HepG2 (cell line): ENCODE data around the gene ZBTB22. TPM values are rescaled to one million over a fixed set of nuclear protein-coding genes. Genes with fewer than 3 reads are reported as not detected.

Experiments
- CREB1 ChIP-seq, 2 experiments: fragments of 450-650 bp in 1 of 2; IDR thresholded peaks; 2 replicates each; pipeline ENCODE4 v1.6.1; 2016 to 2017; ENCODE audit warnings: control low read depth in 1 of 2, mild to moderate bottlenecking in 1 of 2, missing compliant biosample characterization in 1 of 2, missing genetic modification characterization in 1 of 2
- ELF3 ChIP-seq: IDR thresholded peaks from 2 replicates; pipeline ENCODE4 v1.6.1; 2016; ENCODE audit warnings: missing genetic modification reagents, missing compliant biosample characterization
- GABPB1 ChIP-seq: IDR thresholded peaks from 2 replicates; pipeline ENCODE4 v1.6.1; 2016; ENCODE audit warnings: mild to moderate bottlenecking, missing genetic modification reagents, moderate library complexity, missing compliant biosample characterization
- GTF2F1 ChIP-seq: fragments of 150-350 bp; IDR thresholded peaks from 2 replicates; pipeline ENCODE4 v1.6.1; 2014; ENCODE audit warnings: low read length
- IRF2 ChIP-seq: IDR thresholded peaks from 2 replicates; pipeline ENCODE4 v1.6.1; 2018; ENCODE audit warnings: missing genetic modification reagents, missing compliant biosample characterization
- PHF8 ChIP-seq: sonication (generic); formaldehyde crosslinking; IDR thresholded peaks from 2 replicates; pipeline ENCODE4 v1.5.0; 2020; ENCODE audit warnings: missing genetic modification reagents
- SIN3A ChIP-seq: IDR thresholded peaks from 2 replicates; pipeline ENCODE4 v1.6.1; 2011; ENCODE audit warnings: low read depth, mild to moderate bottlenecking, control low read depth, low read length, borderline replicate concordance
- SMC3 ChIP-seq: IDR thresholded peaks from 2 replicates; pipeline ENCODE4 v1.6.1; 2011; ENCODE audit warnings: low read length, improper control_type of control experiment
- SOX5 ChIP-seq: IDR thresholded peaks from 2 replicates; pipeline ENCODE4 v1.6.1; 2016; ENCODE audit warnings: borderline replicate concordance
- SOX6 ChIP-seq, 2 experiments: fragments of 450-650 bp in 1 of 2; sonication (generic) in 1 of 2; formaldehyde crosslinking in 1 of 2; IDR thresholded peaks; 2 replicates each; pipeline versions ENCODE4 v1.4.0 to v1.6.1; 2017 to 2020; ENCODE audit warnings: antibody characterized with exemption in 1 of 2, mild to moderate bottlenecking in 1 of 2, missing genetic modification reagents in 1 of 2
- STAG1 ChIP-seq: sonication (generic); formaldehyde crosslinking; IDR thresholded peaks from 2 replicates; pipeline ENCODE4 v1.4.0; 2020; ENCODE audit warnings: missing genetic modification reagents
- TGIF2 ChIP-seq: IDR thresholded peaks from 2 replicates; pipeline ENCODE4 v1.6.1; 2016; ENCODE audit warnings: control low read depth, missing compliant biosample characterization
- THYN1 ChIP-seq: sonication (generic); formaldehyde crosslinking; IDR thresholded peaks from 2 replicates; pipeline ENCODE4 v1.8.1; 2023; ENCODE audit warnings: low read depth, mild to moderate bottlenecking, moderate library complexity, missing genetic modification reagents, borderline replicate concordance
- XBP1 ChIP-seq: sonication (generic); formaldehyde crosslinking; IDR thresholded peaks from 2 replicates; pipeline ENCODE4 v1.5.0; 2020; ENCODE audit warnings: missing genetic modification reagents
- YY1 ChIP-seq: IDR thresholded peaks from 2 replicates; pipeline ENCODE4 v1.6.1; 2011; ENCODE audit warnings: low read length, low read depth, moderate library complexity, mild to moderate bottlenecking; ENCODE audit not compliant: insufficient read depth, insufficient replicate concordance
- ZNF333 ChIP-seq: sonication (generic); formaldehyde crosslinking; IDR thresholded peaks from 2 replicates; pipeline ENCODE4 v1.4.0; 2020; ENCODE audit warnings: mild to moderate bottlenecking, missing genetic modification reagents, borderline replicate concordance
- ZNF547 ChIP-seq: sonication (generic); formaldehyde crosslinking; IDR thresholded peaks from 2 replicates; pipeline ENCODE4 v1.5.1; 2020; ENCODE audit warnings: mild to moderate bottlenecking, missing genetic modification reagents
- polyA plus RNA-seq, 8 experiments: library from polyadenylated mRNA; depleted of rRNA in 3 of 8; stranded (reverse) in 7 of 8; unstranded in 1 of 8; fragments of >200 nt; fragmentation: Illumina TruSeq in 4 of 8; extraction: Trizol in 4 of 8; gene quantifications; 2 replicates each; pipeline versions ENCODE4 v1.2.1 to v1.2.3, GENCODE V29; 2011 to 2016; ENCODE audit warnings: low read depth in 4 of 8, missing spikeins in 1 of 8, mixed read lengths in 1 of 8; ENCODE audit not compliant: insufficient read depth in 1 of 8
- total RNA-seq, 5 experiments: library from RNA; depleted of rRNA; stranded (reverse); fragments of >200 nt; fragmentation: Illumina TruSeq; extraction: Trizol; gene quantifications; 2 replicates each; pipeline ENCODE4 v1.2.3, GENCODE V29; 2016; ENCODE audit warnings: low read depth in 1 of 5
- TF ChIP-seq, protein P1 (sequence below): sonication (generic); formaldehyde crosslinking; conservative IDR thresholded peaks from 2 replicates; pipeline ENCODE4 v1.4.0; 2020; ENCODE audit warnings: missing genetic modification reagents
- TF ChIP-seq, protein P2 (sequence below): conservative IDR thresholded peaks from 2 replicates; pipeline ENCODE4 v1.6.1; 2018; ENCODE audit warnings: missing genetic modification reagents
- TF ChIP-seq, protein P3 (sequence below): sonication (generic); formaldehyde crosslinking; IDR thresholded peaks from 2 replicates; pipeline ENCODE4 v1.8.1; 2023; ENCODE audit warnings: mild to moderate bottlenecking, moderate library complexity, missing genetic modification reagents
- TF ChIP-seq, protein P4 (sequence below): sonication (generic); formaldehyde crosslinking; IDR thresholded peaks from 2 replicates; pipeline ENCODE4 v1.5.0; 2020; ENCODE audit warnings: missing genetic modification reagents
- TF ChIP-seq, protein P5 (sequence below): sonication (generic); formaldehyde crosslinking; IDR thresholded peaks from 2 replicates; pipeline ENCODE4 v1.5.1; 2020; ENCODE audit warnings: missing genetic modification reagents, mild to moderate bottlenecking, borderline replicate concordance

The ZBTB22 gene
- total and polyA plus RNA-seq, 2 of the 13 experiments (the other 11 are each of a cell fraction or from before 2014, with no cell fraction given) = 8.0 to 10.6 TPM

DNA sequence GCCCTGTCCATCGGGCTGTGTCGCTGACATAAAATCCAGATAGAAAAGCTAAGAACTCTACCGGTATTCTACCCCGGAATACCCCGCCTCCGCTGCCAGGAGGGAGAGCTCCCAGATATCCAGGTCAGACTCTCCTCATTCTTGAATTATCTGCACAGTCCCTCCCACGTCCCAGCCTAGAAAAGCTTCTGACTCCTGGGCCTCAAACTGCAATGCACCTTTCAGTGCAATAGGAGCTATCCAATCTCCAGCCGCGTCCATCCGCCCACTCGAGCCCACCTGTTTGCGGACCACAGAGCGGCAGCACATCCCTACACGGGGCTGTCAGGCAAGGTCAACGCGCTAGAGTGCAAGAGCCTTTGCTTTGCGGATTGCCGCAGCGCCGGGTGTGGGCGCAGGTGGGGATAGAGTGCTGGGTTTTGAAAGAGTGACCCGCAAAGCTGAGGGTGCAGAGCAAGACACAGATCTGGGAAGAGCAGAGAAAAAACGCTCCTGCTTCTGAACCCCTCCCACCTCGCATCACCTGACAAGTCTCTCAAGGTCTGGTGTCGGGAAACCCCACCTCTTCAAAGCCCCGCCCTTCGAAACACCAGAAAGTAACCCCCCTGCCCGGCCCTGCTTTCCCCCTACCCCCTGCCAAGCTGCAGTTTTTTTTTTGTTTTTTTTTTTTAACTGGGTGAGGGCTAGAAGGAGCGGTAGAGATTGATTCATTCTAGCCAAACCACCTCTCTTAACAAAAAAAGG, 5.0 kb downstream of the ZBTB22 start (continued):
- TF ChIP-seq, protein P1, sequence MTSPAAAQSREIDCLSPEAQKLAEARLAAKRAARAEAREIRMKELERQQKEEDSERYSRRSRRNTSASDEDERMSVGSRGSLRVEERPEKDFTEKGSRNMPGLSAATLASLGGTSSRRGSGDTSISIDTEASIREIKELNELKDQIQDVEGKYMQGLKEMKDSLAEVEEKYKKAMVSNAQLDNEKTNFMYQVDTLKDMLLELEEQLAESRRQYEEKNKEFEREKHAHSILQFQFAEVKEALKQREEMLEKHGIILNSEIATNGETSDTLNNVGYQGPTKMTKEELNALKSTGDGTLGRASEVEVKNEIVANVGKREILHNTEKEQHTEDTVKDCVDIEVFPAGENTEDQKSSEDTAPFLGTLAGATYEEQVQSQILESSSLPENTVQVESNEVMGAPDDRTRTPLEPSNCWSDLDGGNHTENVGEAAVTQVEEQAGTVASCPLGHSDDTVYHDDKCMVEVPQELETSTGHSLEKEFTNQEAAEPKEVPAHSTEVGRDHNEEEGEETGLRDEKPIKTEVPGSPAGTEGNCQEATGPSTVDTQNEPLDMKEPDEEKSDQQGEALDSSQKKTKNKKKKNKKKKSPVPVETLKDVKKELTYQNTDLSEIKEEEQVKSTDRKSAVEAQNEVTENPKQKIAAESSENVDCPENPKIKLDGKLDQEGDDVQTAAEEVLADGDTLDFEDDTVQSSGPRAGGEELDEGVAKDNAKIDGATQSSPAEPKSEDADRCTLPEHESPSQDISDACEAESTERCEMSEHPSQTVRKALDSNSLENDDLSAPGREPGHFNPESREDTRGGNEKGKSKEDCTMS (CRISPR knock-in tag) = no peak
- peak; percentile 34 for TF ChIP-seq YY1
- TF ChIP-seq TGIF2 (CRISPR knock-in tag) = 0 out of 2 replicates have a peak, but pooled peaks have one; percentile 59
- TF ChIP-seq, protein P2, sequence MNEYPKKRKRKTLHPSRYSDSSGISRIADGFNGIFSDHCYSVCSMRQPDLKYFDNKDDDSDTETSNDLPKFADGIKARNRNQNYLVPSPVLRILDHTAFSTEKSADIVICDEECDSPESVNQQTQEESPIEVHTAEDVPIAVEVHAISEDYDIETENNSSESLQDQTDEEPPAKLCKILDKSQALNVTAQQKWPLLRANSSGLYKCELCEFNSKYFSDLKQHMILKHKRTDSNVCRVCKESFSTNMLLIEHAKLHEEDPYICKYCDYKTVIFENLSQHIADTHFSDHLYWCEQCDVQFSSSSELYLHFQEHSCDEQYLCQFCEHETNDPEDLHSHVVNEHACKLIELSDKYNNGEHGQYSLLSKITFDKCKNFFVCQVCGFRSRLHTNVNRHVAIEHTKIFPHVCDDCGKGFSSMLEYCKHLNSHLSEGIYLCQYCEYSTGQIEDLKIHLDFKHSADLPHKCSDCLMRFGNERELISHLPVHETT (CRISPR knock-in tag) = no peak
- peak; percentile 79; the same call in 1 of the 2 replicates for TF ChIP-seq IRF2
- TF ChIP-seq GABPB1 (CRISPR knock-in tag) = peak; percentile 44; the same call in 1 of the 2 replicates
- no peak for TF ChIP-seq XBP1 (CRISPR knock-in tag)
- TF ChIP-seq SOX6 (IDR thresholded peaks at IDR 0.05) = no peak
- peak; percentile 49; the same call in 1 of the 2 replicates for TF ChIP-seq SOX6 (CRISPR knock-in tag; IDR thresholded peaks at IDR 0.05)
- TF ChIP-seq ZNF547 (CRISPR knock-in tag) = no peak
- peak; percentile 48; the same call in 1 of the 2 replicates for TF ChIP-seq ELF3
- no peak for TF ChIP-seq GTF2F1
- TF ChIP-seq ZNF333 (CRISPR knock-in tag) = peak; percentile 47; the same call in 1 of the 2 replicates
- TF ChIP-seq PHF8 (CRISPR knock-in tag) = no peak; the same call in 1 of the 2 replicates
- TF ChIP-seq SIN3A = peak; percentile 12; the same call in 1 of the 2 replicates
- TF ChIP-seq CREB1 (IDR thresholded peaks at IDR 0.05) = no peak
- TF ChIP-seq CREB1 (CRISPR knock-in tag; IDR thresholded peaks at IDR 0.05) = peak; percentile 32; the same call in 1 of the 2 replicates
- TF ChIP-seq, protein P3, sequence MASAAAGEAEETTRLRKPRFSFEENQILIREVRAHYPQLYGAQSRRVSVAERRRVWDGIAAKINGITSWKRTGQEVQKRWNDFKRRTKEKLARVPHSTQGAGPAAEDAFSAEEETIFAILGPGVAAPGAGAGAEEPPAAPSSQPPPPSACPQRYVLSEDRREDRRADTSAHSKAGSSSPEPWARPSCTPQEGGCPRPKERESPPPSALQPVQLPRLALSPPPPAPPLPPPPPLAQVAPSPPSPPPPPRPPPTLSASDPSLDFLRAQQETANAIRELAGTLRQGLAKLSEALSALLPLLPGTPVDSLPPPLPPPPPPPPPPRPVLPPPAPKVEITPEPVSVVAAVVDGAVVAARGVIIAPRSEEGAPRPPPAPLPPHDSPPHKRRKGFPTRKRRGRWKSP (CRISPR knock-in tag) = peak; percentile 88
- TF ChIP-seq SMC3 = no peak
- peak; percentile 22; the same call in 1 of the 2 replicates for TF ChIP-seq STAG1
- TF ChIP-seq, protein P4, sequence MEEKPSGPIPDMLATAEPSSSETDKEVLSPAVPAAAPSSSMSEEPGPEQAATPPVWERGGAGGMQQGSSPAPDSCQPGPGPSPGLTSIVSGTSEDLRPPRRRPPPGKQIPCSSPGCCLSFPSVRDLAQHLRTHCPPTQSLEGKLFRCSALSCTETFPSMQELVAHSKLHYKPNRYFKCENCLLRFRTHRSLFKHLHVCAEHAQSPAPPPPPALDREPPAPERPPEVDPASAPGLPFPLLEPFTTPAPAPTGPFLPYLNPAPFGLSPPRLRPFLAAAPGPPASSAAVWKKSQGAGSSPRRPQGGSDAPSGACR = 0 out of 2 replicates have a peak, but pooled peaks have one; percentile 31
- TF ChIP-seq SOX5 (CRISPR knock-in tag) = peak; percentile 39; the same call in 1 of the 2 replicates
- TF ChIP-seq, protein P5, sequence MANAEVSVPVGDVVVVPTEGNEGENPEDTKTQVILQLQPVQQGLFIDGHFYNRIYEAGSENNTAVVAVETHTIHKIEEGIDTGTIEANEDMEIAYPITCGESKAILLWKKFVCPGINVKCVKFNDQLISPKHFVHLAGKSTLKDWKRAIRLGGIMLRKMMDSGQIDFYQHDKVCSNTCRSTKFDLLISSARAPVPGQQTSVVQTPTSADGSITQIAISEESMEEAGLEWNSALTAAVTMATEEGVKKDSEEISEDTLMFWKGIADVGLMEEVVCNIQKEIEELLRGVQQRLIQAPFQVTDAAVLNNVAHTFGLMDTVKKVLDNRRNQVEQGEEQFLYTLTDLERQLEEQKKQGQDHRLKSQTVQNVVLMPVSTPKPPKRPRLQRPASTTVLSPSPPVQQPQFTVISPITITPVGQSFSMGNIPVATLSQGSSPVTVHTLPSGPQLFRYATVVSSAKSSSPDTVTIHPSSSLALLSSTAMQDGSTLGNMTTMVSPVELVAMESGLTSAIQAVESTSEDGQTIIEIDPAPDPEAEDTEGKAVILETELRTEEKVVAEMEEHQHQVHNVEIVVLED (CRISPR knock-in tag) = peak; percentile 40; the same call in 1 of the 2 replicates
- TF ChIP-seq THYN1 (CRISPR knock-in tag) = no peak
